Measurements from ENCODE around the gene JARID2. TPM values are rescaled to one million over a fixed set of nuclear protein-coding genes. Genes with fewer than 3 reads are reported as not detected.

The JARID2 gene
- total and polyA plus RNA-seq, 2 of the 4 experiments (the other 2 are of a cell fraction), result 9.6 to 12.9 TPM

DNA sequence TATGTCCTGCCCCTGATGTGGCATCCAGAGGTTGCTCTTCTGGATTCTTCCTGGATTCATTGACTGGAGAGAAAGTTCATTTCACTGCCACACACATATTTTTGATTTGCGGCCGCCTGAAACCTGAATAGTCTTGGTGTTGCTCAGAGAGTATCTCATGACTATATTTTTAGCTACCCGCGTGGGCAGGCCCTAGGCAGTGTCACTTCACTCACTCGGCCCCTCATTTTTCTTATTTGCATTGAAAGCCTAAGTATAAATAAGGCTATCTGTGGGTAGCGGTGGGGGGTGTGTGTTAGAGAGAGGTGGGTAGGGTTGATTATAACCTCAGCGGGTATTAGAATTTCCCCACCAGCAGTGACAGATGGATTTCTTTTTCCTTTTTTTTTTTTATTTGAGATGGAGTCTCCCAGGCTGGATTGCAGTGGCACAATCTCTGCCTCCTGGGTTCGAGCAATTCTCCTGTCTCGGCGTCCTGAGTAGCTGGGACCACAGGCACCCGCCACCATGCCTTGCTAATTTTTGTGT is 113.5 kb downstream of the JARID2 start:
- H3K9me1 ChIP-seq (ENCODE audit: insufficient read depth, low read length), result peaks cover 29% of the 10 kb centered on the region
- H3K4me1 ChIP-seq (ENCODE audit: control insufficient read depth, insufficient read depth, low read length), result peaks cover 20% of the 10 kb centered on the region
- intact Hi-C loops (cut with micrococcal nuclease) (loop anchor here (1.0 kb wide), 1 partner anchor 30 kb away; no protein-coding TSS in a partner anchor), in situ Hi-C loops (cut with MboI; ENCODE audit: low sequenced_read_pairs) (no loop called here), dilution Hi-C loops (cut with HindIII; ENCODE audit: low sequenced_read_pairs, unreplicated experiment) (no loop called here)
- no peak overlapping the region for H4K8ac ChIP-seq (ENCODE audit: low read depth in 2 of 2, low read length in 2 of 2)
- peak; percentile 78 for DNase-seq
- H2BK15ac ChIP-seq (ENCODE audit: low read depth, low read length), result no peak overlapping the region
- no TSS peak for BruUV-seq (replicated peaks)
- ChIA-PET CTCF (interaction anchor here (1.6 kb wide), 1 partner anchor 14 kb away, joined by 4 read pairs; no protein-coding TSS in a partner anchor), POLR2A (ENCODE audit: unreplicated experiment) (no interaction called here)
- 0 out of 2 replicates have a peak overlapping the region, but pooled peaks have one; percentile 11 for H3K4ac ChIP-seq (ENCODE audit: low read depth, low read length)
- H4K5ac ChIP-seq (ENCODE audit: low read depth, low read length), result no peak overlapping the region
- H3K36me3 ChIP-seq (ENCODE audit: control insufficient read depth, insufficient read depth, low read length), result no peaks in the 10 kb centered on the region
- H3K4me3 ChIP-seq (ENCODE audit: insufficient read depth, low read depth, low read length), result no peak overlapping the region
- H3K23ac ChIP-seq (ENCODE audit: low read depth, low read length), result no peak overlapping the region
- no peaks in the 10 kb centered on the region for H3K27me3 ChIP-seq (ENCODE audit: control insufficient read depth, insufficient read depth, low read length)
- H2BK20ac ChIP-seq (ENCODE audit: low read depth, low read length), result no peak overlapping the region; the same call in 1 of the 2 replicates
- peak; percentile 82 for ATAC-seq (ENCODE audit: low read depth)
- peak overlapping the region; percentile 66; the same call in 1 of the 2 replicates for H3K4me2 ChIP-seq (ENCODE audit: low read depth, low read length)
- no peak overlapping the region for H2AFZ ChIP-seq (replicated peaks; ENCODE audit: low read length, poor library complexity)
- 0 out of 2 replicates have a peak overlapping the region, but pooled peaks have one; percentile 19 for H3K14ac ChIP-seq (replicated peaks; ENCODE audit: low read depth, low read length)
- H3K79me1 ChIP-seq (ENCODE audit: low read depth in 1 of 2, low read length in 2 of 2), result peaks cover 36 to 88% of the 10 kb centered on the region in 2 experiments
- H3K18ac ChIP-seq (ENCODE audit: low read depth, low read length), result no peak overlapping the region
- WGBS, 2 experiments (ENCODE audit: extremely low coverage in 2 of 2, insufficient read length in 1 of 2), result no CpG with 5 or more reads among the region's 11 CpGs
- 0 out of 2 replicates have a peak, but pooled peaks have one; percentile 5 for TF ChIP-seq RAD21 (IDR thresholded peaks at IDR 0.05; ENCODE audit: low read length)
- TF ChIP-seq RFX5 (IDR thresholded peaks at IDR 0.05; ENCODE audit: low read depth, low read length), result no peak
- TF ChIP-seq RCOR1 (IDR thresholded peaks at IDR 0.05; ENCODE audit: insufficient replicate concordance, low read length), result no peak
- H2BK5ac ChIP-seq (ENCODE audit: low read depth, low read length, poor library complexity, severe bottlenecking), result no peak overlapping the region
- H4K20me1 ChIP-seq (ENCODE audit: insufficient read depth, low read length), result peaks cover 92% of the 10 kb centered on the region
- no peak overlapping the region for H3K56ac ChIP-seq (ENCODE audit: extremely low read depth, insufficient read depth, low read length)
- H2BK120ac ChIP-seq (ENCODE audit: low read depth, low read length), result no peak overlapping the region
- H4K91ac ChIP-seq (ENCODE audit: insufficient read depth, low read depth, low read length), result no peak overlapping the region
- H3K9me3 ChIP-seq (ENCODE audit: control insufficient read depth, insufficient read depth, low read length), result no peaks in the 10 kb centered on the region
- H3K27ac ChIP-seq (ENCODE audit: insufficient read depth, low read length), result no peak overlapping the region
- H2AK9ac ChIP-seq (replicated peaks; ENCODE audit: low read depth, low read length, poor library complexity), result no peak overlapping the region
- no peak overlapping the region for H3K9ac ChIP-seq (ENCODE audit: low read depth, low read length)
- peak overlapping the region; percentile 51 for H2AK5ac ChIP-seq (ENCODE audit: low read depth, low read length)
